ENCODE data around the gene SREBF1. TPM values are rescaled to one million over a fixed set of nuclear protein-coding genes. Genes with fewer than 3 reads are reported as not detected.

SREBF1 gene
- total and polyA plus RNA-seq, 2 experiments from 2014 or later = 38.9 to 45.9 TPM

DNA sequence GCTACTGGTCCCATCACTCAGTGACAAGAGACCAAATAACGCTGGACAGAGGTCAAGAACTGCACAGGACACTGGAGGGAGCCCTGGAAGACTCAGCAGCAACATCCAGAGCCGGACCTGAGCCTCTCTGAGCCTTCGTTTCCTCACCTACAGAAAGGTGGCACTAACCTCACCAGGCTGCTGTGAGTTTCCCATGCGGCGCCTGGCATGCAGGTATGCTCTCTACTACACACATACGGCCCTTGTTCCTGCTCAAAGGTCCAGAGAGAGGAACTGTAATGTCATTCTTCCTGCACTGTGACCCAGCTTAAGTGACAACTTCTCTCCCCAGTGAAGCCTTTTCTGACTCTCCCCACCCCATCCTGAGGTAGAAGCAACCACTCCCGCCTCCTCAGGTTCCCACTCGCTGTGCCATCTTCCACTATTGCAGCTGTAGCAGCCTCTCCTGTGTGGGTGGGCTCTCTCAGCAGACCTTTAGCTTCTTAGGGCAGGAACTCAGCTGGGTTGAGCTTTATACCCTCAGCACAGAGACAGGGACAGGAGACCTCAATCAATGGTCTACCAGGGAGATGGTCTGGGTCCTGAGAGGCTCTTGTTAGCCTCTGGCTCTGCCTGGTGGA is 43.9 kb upstream of the SREBF1 start:
- TF ChIP-seq, protein P1, sequence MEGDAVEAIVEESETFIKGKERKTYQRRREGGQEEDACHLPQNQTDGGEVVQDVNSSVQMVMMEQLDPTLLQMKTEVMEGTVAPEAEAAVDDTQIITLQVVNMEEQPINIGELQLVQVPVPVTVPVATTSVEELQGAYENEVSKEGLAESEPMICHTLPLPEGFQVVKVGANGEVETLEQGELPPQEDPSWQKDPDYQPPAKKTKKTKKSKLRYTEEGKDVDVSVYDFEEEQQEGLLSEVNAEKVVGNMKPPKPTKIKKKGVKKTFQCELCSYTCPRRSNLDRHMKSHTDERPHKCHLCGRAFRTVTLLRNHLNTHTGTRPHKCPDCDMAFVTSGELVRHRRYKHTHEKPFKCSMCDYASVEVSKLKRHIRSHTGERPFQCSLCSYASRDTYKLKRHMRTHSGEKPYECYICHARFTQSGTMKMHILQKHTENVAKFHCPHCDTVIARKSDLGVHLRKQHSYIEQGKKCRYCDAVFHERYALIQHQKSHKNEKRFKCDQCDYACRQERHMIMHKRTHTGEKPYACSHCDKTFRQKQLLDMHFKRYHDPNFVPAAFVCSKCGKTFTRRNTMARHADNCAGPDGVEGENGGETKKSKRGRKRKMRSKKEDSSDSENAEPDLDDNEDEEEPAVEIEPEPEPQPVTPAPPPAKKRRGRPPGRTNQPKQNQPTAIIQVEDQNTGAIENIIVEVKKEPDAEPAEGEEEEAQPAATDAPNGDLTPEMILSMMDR (IDR thresholded peaks at IDR 0.05; ENCODE audit: low read depth, low read length) = no peak
- Histone ChIP-seq H3K36me3 (peaks cover 5% of the 10 kb centered on the region), H3K9me3 (ENCODE audit: low read depth) (no peaks in the 10 kb centered on the region), H3K4me1 (ENCODE audit: low read depth) (peaks cover 23% of the 10 kb centered on the region), H3K4me3 (no peak overlapping the region), H3K27me3 (peaks cover 63% of the 10 kb centered on the region), H3K27ac (no peak overlapping the region)
- no peak for DNase-seq (ENCODE audit: low read depth in 1 of 2, low spot score in 1 of 2)

DNA sequence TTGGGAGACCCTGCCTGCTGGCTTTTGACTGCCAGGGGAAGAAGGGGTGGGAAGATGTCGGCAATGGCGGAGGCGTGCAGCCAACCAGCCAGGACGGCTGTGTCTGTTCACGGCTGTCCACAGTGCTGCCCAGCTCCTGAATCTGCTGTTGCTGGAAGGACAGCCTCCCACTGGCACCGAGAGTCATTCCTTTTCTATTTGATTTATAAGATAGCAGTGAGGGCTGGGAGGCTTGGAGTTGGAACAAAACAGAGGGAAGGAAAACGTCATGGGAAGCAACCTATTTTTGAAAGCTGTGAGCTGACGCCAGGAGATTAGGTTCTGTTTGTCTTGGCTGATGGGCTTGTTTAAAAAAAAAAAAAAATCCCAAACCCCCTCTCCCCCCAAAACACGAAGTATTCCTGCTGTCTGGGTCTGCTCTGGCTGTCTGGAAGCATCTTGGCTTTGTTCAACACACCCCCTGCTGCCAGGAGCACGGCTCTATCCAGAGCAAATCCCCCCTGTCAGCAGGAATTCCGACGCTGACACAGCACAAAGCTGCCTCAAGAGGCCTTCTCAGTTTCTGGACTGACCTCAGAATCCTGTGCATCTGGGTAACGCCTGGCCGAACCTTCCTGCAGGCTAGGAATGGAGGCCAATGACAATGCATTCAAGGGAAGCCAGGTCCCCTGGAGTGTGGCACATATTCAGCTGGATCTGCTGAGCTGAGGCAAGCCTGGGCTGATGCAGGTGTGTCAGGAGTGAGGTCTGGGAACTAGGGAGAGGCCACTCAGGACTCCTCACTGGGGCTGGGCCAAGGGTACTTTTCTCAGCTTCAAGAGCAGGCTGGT is 41.0 kb upstream of the SREBF1 start:
- Histone ChIP-seq H3K9me3 (ENCODE audit: low read depth) (no peaks in the 10 kb centered on the region), H3K27ac (peak overlapping the region; percentile 54), H3K36me3 (peaks cover 5% of the 10 kb centered on the region), H3K4me3 (no peak overlapping the region), H3K27me3 (peaks cover 42% of the 10 kb centered on the region), H3K4me1 (ENCODE audit: low read depth) (peaks cover 23% of the 10 kb centered on the region)
- TF ChIP-seq, protein P1 (IDR thresholded peaks at IDR 0.05; ENCODE audit: low read depth, low read length) = peak; percentile 21
- peak; percentile 88 to 97 for DNase-seq (ENCODE audit: low read depth in 1 of 2, low spot score in 1 of 2)

- DNase-seq (ENCODE audit: low read depth in 1 of 2, low spot score in 1 of 2) = peak; percentile 23 to 71
- Histone ChIP-seq H3K4me1 (ENCODE audit: low read depth) (peaks cover 23% of the 10 kb centered on the region), H3K36me3 (peaks cover 5% of the 10 kb centered on the region)
These were observed 40.3 kb upstream of the SREBF1 start for GRCh38 chr17:17876959-17877528.

GRCh38 chr17:17874478-17874877 is 37.7 kb upstream of the SREBF1 start:
- H3K27me3 ChIP-seq = peaks cover 27% of the 10 kb centered on the region
- H3K4me3 ChIP-seq = no peak overlapping the region
- H3K27ac ChIP-seq = no peak overlapping the region
- H3K36me3 ChIP-seq = peaks cover 5% of the 10 kb centered on the region
- H3K9me3 ChIP-seq (ENCODE audit: low read depth) = no peaks in the 10 kb centered on the region
- TF ChIP-seq, protein P1 (IDR thresholded peaks at IDR 0.05; ENCODE audit: low read depth, low read length) = no peak
- H3K4me1 ChIP-seq (ENCODE audit: low read depth) = peaks cover 21% of the 10 kb centered on the region
- peak in 1 of 2 donors; percentile 4 for DNase-seq (ENCODE audit: low read depth in 1 of 2, low spot score in 1 of 2)

More at GRCh38 chr17:17876959-17877528, 40.3 kb upstream of the SREBF1 start:
- TF ChIP-seq, protein P1 (IDR thresholded peaks at IDR 0.05; ENCODE audit: low read depth, low read length) = no peak
- Histone ChIP-seq H3K27me3 (peaks cover 34% of the 10 kb centered on the region), H3K9me3 (ENCODE audit: low read depth) (no peaks in the 10 kb centered on the region), H3K27ac (peak overlapping the region; percentile 54), H3K4me3 (no peak overlapping the region)

DNA sequence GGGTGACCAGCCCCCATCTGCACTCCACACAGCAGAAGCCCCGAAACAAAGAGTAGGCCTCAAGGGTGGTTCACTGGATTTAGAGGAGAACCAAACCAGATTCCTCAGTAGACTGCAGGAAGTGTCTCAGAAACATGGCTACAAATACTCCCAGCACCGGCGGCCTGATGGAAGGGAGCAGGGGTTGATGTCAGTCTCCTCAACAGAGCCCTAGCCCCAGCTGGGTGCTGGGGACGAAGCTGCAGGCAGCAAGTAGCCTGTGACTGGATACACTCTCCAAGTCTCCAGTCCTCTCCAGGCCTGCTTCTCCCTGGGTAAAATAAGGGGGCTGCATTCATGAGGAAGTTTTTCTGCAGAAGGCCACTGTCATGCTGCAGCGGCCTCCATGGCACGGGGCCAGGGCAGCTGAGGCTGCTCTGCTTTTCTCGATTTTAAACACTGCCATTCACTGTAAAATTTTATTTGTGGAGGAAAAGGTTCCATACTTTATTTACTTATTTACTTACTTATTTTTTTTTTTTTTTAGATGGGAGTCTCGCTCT is 36.7 kb upstream of the SREBF1 start:
- Histone ChIP-seq H3K4me1 (ENCODE audit: low read depth) (peaks cover 28% of the 10 kb centered on the region), H3K36me3 (peaks cover 5% of the 10 kb centered on the region), H3K4me3 (no peak overlapping the region), H3K27ac (no peak overlapping the region), H3K27me3 (peaks cover 27% of the 10 kb centered on the region), H3K9me3 (ENCODE audit: low read depth) (no peaks in the 10 kb centered on the region)
- TF ChIP-seq, protein P1 (IDR thresholded peaks at IDR 0.05; ENCODE audit: low read depth, low read length) = no peak
- no peak for DNase-seq (ENCODE audit: low read depth in 1 of 2, low spot score in 1 of 2)
